ENCODE data around the gene SELENOO.

- no peak for TF ChIP-seq POLR2A (IDR thresholded peaks at IDR 0.05; ENCODE audit: low read length)
- no peak for TF ChIP-seq GATA1 (IDR thresholded peaks at IDR 0.05; ENCODE audit: low read depth, low read length)
These were observed 24.6 kb downstream of the SELENOO start for GRCh38 chr22:50225200-50225969.

All from erythroblast (primary cell).